Ureter (tissue), 1 donor: ENCODE results near the gene TTC8. TPM values are rescaled to one million over a fixed set of nuclear protein-coding genes. Genes with fewer than 3 reads are reported as not detected.
"Not testable (repeated sequence)": the region's sequence is repeated elsewhere in the genome, so short reads cannot be mapped to it uniquely, and the experiment has no call there.

Experiments
- DNase-seq: peaks from one replicate; pipeline ENCODE4 v3.0.0-alpha.2; 2020; ENCODE audit warnings: low spot score
- total RNA-seq: library from RNA; stranded (reverse); gene quantifications from one replicate; pipeline ENCODE4 v1.2.4, GENCODE V29; 2023
- donor health status: DM: yes; HTN: yes; CAD: no.

The TTC8 gene
- 44.7 TPM for total RNA-seq

DNA sequence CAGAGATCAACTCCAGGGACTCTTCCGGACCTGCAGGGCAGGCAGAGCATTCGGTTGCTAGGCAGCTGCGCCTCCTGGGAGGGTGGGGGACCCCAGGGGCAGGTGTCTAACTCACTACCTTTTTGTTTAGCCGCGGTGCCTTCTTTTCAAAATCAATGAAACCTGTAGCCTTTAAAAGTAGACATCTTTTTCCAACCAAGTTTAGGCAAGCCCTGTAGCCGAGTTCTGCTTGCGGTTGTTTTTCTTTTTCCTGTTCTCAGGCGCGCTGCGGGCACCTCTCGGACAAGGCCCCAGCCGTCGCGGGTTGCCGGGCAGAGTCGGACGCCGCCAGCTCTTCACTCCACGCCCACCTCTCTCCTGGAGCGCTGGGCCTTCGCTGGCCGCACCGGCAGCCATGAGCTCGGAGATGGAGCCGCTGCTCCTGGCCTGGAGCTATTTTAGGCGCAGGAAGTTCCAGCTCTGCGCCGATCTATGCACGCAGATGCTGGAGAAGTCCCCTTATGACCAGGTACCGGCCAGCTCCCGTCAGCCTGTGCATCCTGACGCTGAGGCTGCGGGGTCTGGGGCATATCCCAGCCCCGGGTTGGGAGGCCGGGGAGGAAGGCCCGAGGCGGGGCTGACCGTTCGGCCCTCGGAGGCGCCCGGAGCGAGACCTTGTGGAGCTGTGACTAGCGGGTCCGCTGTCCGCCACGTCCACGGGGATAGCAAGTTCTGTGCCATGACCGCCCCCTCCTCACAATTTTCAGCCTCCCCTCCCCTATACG is at the start of gene TTC8:
Gene TTC8, plus strand, starts transcription at position 338 of the 764 bp plus-strand sequence. Its CDS starts 57 bp downstream, at position 395.
- DNase-seq: peak; percentile 85

DNA sequence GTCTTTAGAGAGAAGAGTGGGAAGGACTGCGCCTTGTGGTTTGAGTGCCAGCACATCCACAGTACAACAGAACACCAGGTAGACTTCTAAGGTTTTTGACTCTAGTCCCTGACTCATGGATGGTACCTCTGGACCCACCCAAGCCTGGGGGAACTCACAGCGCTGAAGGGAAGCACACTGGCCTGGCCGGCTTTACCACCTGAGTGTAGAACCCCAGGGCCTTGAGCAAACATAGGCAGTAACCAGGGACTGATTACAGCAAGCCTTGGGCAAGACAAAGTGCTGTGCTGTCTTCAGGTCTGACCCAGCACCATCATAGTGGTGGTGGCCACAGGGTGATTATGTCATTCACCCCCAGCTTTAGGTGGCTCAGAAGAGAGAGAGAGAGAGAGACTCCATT is 48.9 kb upstream of the TTC8 start:
- DNase-seq: no peak

DNA sequence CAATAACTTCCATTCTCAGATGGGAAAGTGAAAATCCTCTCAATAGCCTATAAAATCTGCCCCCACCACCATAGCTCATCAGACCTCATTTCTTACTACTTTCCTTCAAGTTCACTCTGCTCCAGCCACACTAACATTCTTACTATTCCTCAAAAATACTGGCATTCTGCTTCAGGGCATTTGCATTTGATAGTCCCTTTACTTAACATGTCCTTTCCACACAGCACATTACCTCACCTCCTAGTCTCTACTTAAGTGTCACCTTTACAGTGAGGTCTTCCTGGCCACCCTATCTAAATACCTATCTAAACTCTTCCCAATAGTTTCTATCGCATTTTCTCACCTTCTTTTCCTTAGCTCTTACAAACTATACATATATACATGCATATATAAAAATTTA is 38.5 kb upstream of the TTC8 start:
- no peak for DNase-seq

DNA sequence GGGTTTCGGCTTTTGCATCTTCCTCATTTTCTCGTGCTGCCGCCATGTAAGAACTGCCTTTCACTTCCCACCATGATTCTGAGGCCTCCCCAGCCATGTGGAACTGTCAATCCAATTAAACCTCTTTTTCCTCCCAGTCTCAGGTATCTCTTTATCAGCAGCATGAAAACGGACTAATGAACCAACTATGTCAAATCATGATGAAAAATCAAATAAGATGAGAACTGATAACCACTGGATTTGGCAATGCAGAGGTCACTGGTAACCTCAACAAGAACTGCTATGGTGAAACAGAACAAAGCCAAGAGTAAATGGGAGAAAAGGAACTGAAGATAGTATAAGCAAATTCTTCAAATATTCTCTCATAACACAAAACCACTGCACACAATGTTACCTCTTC is 37.7 kb upstream of the TTC8 start:
- DNase-seq: no peak

DNA sequence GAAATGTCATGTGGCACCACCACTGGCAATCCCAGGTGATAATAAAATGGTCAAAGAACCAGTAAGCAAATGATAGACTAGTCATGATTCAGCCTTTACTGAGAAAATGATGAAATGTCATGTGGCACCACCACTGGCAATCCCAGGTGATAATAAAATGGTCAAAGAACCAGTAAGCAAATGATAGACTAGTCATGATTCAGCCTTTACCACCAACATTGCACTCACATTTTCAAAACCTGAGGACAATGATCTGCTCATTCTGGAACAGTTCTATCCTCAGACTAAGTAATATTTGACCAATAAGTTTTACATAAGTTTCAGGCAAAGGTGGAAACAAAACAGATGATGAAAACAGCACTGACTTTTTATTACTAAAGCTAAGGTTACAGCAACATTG is 34.9 kb upstream of the TTC8 start:
- DNase-seq: not testable (repeated sequence)

DNA sequence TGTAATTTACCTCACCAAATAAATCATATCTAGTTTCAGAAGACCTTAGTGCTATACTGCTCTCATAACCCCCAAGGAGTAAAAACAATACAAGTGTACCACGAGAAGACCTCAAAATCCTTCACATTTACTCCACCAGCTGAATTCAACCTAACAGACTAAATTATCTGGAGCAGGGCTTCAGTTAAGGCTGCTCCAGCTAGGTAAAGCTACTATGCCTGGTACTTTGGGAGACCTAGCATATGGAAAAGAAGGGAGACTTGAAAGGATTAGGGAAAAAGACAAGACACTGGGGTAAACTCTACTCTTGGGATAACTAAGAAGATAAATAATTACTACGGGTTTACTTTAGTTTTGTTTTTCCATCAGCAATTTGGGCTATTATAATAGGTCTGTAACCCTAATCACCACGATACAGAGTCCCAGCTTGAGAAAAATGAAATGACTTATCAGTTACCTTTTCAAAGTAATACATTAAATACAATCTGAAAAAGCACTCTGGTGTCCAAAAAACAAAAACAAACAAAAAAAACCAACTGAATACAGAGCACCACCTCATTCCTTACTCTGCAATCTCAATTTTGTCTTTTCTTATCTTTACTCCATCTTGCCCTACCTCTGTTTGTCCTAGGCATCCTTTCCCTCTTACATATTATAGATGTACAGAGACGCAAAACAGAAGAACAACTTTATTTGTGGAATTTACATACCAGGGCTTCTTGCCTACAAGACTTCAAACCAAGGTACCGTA is 33.8 kb upstream of the TTC8 start:
- DNase-seq: no peak

DNA sequence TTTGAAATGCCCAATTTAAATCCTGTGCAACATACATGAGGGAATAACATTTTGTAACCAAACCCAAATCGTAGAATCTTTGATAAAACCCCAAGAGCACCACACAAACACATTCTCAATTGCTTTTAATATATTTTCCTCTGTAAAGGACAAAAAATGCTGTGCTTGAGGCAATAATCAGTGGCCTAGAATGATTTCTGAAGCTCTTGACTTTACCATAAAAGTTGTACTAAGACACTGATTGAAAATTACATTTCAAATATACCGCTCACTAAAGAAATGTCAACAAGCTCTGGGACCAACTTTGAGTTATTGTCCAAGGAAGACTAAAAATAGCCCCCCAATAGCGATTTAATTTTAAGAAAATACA is 33.2 kb upstream of the TTC8 start:
- DNase-seq: no peak

DNA sequence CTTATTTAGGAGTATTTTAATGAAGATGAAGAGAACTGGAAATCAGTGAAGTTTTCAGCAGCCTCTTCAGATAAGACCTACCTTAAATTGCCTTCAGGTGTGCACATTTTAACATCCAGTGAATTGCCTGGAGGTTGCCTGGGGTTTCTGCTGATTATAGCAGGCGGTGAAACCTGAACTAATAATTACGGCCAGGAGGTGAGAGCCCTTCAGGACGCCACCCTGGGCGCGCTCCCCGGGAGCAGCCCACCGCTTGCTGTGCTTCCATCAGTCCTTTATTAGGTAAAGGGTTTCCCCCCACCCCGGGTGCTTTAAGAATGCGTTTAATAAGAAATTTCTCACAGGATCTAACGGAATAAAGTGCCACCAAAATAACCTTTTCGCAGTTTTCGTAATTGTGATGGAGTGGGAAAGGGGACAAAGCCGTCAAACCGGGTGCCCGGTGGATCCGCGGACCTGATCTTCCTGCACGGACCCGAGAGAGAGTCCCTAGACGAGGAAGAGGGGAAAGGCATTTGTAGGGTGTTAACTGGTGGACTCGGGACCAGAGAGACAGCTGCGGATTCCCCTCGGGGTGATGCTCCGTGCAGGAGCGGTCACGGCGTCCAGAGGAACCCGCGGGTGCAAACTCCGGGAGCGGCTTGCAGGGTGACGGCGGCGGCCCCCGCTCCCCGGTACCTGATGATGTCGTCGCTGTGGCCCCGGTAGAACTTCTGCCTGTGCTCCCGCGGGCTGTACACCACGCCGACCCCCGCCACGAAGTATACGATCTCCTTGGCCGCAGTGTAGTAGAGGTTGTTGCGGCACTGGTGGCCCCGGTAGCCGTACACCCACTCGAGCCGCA is 32.6 kb upstream of the TTC8 start:
- DNase-seq: no peak

DNA sequence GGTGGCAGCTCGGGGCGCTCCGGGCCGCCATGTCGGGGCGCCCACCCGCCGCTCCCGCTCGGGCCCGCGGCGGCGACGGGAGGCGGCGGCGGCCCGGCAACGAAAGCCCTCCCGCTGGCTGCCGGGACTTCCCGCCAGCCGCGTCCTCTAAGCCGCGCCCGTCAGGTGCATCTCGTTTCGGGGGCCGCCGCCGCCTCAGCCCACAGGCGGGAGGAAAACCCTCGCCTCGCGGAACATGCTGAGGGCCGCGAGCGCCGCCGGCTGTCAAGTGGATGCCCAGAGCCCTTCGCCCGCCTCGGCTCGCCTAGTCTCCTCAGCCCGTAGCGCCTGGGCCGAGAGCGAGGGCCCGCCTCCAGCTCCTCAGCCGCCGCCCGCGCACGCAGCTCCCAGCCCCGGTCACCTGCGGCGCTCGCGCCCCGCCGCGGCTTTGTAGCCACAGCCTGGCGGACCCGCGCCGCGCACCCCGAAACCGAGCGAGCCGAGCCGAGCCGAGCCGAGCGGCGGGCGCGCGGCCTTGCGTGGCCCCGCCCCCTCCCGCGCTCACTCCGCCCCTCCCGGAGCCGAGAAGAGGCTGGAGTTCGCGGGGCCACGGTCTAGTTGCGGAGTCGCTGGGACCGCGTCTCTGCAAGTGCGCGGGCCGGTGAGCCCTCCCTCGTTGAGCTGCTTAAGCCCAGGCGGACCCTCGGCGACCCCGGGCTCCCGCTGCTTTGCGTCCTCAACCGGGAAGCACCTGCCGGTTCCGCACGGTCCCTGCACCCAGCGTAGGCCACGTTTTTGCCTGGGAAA is 31.8 kb upstream of the TTC8 start, which contains the start of gene EML5:
Gene EML5, minus strand, starts transcription at position 481 of the 786 bp plus-strand sequence. Its CDS starts 450 bp downstream, at position 31.
- DNase-seq: peak; percentile 80

DNA sequence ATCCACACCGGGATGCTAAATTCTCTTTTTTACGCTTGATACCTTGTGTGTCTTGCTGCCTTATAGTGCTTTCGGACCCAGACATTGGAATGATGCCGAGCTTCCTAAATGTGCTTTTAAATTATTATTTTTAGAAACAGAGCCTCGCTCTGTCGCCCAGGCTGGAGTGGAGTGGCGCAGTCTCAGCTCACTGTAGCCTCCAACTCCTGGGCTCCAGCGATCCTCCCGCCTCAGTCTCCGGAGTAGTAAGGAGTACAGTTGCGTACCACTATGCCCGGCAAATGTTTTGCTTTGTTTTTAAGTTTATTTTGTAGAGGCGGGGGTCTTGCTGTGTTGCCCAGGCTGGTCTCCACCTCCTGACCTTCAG is 31.2 kb upstream of the TTC8 start:
- DNase-seq: no peak

DNA sequence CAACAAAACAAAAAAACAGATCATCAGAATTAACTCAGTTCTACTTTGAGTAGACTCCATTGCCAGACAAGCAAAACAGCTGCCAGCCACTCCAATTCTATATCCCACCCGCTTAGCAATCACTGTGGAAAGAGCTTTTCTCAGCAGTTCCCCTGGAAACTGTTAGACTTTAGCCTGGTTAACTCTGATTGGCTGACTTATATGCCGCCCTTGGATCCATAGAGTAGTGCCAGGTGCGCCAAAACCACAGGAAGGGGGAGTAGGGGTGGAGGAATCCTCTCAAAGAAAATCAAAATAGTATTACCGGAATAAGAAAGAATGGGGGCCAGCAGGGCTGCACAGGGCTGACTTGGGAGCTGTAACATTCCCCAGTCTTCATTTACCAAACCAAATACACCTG is 26.3 kb upstream of the TTC8 start:
- DNase-seq: no peak

DNA sequence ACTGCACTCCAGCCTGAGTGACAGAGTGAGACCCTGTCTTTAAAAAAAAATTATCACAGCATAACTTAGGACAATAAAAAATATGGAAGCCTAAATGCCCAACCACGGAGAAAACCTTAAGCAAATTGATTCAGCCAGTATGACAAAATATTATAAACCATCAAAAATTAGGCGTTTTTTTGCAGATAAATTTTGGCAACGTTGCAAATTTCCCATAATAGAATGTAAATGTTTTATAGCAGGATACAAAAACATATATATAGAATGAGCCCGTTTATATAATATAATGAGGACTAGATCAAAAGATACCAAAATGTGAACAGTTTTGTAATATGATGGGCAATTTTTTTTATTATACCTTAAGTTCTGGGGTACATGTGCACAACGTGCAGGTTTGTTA is 24.9 kb upstream of the TTC8 start:
- DNase-seq: no peak

DNA sequence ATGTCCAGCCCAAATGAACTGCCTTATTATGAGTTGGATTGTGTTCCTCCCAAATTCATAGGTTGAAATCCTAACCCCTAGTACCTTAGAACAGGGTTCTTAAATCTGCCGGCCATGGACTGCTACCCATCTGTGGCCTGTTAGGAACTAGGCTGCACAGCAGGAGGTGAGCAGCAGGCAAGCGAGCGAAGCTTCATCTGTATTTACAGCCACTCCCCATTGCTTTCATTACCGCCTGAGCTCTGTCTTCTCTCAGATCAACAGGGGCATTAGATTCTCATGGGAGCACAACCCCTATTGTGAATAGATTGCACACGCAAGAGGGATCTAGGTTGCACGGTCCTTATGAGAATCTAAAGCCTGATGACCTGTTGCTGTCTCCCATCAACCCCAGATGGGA is 21.9 kb upstream of the TTC8 start:
- no peak for DNase-seq

DNA sequence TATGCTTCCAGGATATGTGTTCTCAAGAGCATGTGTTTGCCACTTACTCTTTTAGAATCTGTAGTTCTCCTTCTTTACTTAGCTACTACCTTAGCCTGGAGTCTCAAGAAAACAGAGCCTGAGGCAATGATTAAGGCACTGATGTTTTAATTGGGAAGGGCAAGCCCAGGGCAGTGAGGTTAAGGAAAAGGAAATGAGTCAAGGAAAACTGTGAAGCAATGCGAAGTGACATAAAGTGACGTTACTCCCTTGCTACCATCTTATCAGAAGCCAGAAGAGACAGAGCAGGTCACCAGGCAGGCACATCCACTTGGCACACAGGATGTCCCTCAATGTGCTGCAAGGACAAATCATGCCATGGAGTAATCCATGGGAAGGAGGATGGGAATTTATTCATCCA is 20.4 kb upstream of the TTC8 start:
- no peak for DNase-seq

DNA sequence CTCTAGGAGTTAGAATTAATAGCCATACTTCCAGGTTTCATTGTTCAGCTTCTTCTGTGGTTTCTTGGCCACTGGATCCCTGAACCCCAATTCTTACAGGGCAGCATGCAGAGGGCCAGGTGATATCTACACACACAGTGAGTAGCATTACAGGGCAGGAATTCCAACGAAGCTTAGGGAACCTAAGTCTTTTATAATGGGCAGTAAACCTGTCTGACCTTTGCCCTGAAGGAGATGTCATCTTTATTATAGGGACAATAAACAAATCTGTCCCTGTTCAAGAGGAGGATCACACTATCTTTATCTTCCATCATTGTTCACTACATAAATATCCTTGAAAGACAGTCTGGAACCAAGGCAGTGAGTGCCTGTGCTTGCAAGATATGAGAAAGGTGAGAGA is 20.0 kb upstream of the TTC8 start:
- no peak for DNase-seq

DNA sequence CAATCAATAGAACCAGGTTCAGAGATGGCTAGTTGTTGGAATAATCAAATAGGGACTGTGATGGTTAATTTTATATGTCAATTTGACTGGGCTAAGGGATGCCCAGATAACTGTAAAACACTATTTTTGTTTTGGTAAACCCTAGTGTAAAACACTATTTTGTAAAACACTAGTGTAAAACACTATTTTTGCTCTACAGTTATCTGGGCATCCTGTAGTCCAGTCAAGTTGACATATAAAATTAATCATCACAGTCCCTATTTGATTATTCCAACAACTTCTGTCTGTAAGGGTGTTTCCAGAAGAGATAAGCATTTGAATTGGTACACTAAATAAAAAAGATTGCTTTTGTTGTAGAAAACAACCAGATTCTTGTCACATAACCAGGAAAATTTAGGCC is 16.1 kb upstream of the TTC8 start:
- no peak for DNase-seq

DNA sequence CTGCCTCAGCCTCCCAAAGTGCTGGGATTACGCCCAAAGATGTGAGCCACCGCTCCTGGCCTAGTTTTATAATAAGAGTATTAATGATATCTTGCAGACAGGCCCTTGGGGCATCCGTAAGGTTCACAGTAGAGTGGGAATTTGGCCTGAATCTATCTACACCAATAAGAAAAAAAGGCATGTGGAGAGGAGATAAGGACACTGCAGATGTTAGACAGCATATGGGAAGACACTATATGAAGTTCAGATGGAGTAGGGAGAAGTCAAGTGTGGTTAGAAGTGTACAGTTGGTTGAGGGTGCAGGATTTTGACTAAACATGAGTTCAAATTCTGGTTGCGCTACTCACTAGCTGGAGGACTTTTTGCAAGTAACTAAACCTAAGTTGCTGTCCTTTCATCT is 8.5 kb upstream of the TTC8 start:
- DNase-seq: no peak

DNA sequence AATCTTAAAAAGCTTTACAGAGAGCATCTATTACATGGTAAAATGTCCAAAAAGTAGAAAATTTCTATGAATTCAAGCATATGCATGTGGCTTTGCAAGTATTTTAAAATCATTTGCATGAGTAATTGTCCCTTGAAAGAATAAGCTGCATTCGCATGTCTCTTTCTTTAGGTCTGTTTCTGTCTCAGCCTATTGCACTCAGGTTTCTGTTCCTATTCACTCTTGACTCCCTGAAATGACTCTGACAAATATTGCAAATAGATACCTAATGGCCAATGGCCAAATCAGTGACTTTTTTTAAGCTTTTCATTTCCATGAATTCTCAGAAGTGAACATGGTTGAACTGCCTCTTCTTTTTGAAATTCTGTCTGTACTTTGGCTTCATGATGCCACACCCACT is 6.4 kb upstream of the TTC8 start:
- DNase-seq: no peak

DNA sequence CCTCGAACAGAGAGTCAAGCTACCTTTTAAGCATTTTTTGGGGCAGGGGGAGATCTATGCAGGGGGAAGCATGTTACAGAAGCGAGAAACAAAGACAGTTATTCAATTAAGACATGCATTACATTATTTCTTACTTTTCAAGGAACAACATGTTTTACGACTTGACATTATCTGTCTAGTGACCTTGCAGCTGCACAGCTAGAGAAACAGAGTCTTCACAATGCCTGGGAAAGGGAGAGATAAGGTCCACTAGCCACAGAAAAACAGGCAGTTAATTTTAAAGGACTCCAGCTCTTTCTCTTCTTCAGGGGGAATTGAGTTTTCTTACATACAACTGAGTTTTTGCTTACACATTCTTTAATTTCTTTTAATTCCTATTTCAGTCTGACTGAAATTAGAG is 4.8 kb upstream of the TTC8 start:
- not testable (repeated sequence) for DNase-seq

DNA sequence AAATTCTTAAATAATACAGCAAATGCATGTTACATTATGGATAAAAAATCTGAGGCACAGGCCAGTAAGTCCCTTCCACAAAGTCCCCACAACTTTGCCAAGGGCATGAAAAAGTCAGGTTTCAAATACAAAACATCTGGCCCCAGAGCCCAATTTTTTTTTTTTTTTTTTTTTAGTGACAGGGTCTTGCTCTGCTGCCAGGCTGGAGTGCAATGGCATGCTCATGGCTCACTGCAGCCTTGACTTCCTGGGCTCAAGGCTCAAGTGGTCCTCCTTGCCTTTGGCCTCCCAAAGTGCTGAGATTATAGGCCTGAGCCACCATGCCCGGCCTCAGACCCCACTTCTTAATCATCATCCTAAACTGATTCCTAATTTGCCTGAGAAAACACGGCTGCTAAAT is 3.1 kb upstream of the TTC8 start:
- DNase-seq: no peak

DNA sequence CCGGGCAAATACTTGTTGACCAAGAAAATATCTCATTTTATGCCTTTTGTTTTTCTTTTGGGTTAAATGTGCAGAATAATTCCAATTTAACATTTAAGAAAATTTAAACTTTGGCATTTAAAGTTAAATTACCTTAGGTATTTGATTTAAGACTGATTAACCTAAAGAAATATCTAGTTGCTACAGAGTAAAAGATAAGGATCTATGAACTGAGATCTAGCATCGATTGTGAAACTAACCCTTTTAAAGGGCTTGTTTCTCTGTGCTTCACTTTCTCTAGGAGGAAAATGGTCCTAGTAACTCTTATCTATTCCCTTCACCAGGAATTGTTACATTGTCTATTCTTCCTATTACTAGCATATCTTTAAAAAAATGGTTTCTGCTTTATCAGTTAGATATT is 2.6 kb upstream of the TTC8 start:
- no peak for DNase-seq

DNA sequence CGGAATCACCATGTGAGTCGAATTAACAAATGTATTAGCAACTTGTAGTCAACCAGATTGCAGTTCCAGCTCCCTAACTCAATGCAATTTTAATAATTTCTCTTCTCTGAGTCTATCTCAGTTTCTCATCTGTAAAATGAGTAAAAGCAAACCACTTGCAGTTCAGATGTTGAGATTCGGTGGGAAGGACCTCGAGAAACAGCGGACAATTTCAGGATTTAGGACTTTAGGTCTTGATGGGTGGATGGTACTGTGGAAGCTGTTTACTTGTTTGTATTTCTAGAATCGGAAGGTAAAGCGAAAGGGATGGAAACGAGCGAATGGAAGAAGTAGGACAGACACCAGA is 510 bp upstream of the TTC8 start:
- DNase-seq: no peak
